AG09309 (cell line): Measurements from ENCODE around the gene MAGI2.

Experiments
- DNase-seq: peaks from one replicate; pipeline ENCODE4 v3.0.0-alpha.2; 2010; ENCODE audit warnings: low read depth
- H3K4me3 ChIP-seq: 2 replicates; pipeline ENCODE4 v1.5.1; 2011; ENCODE audit warnings: mild to moderate bottlenecking, low read depth, low read length, moderate library complexity; ENCODE audit not compliant: control insufficient read depth
- CTCF ChIP-seq: IDR thresholded peaks from 2 replicates; pipeline ENCODE4 v1.5.1; 2011; ENCODE audit warnings: mild to moderate bottlenecking, low read depth, low read length, inconsistent platforms; ENCODE audit not compliant: insufficient read depth, control insufficient read depth; ENCODE audit errors: missing control alignments

The MAGI2 gene

GRCh38 chr7:78558566-78558965 is 894.9 kb downstream of the MAGI2 start:
- H3K4me3 ChIP-seq: no peak overlapping the region
- TF ChIP-seq CTCF: no peak
- DNase-seq: no peak

- H3K4me3 ChIP-seq: no peak overlapping the region
- no peak for DNase-seq
- TF ChIP-seq CTCF: no peak
Measured at GRCh38 chr7:78543976-78544375, 909.5 kb downstream of the MAGI2 start.

GRCh38 chr7:78542981-78543380 is 910.5 kb downstream of the MAGI2 start:
- no peak for TF ChIP-seq CTCF
- no peak overlapping the region for H3K4me3 ChIP-seq
- DNase-seq: no peak

- DNase-seq: no peak
Measured at GRCh38 chr7:78542541-78542940, 910.9 kb downstream of the MAGI2 start.

GRCh38 chr7:78539825-78540224 is 913.6 kb downstream of the MAGI2 start:
- no peak for TF ChIP-seq CTCF
- no peak for DNase-seq
- H3K4me3 ChIP-seq: no peak overlapping the region

More at GRCh38 chr7:78542541-78542940, 910.9 kb downstream of the MAGI2 start:
- H3K4me3 ChIP-seq: no peak overlapping the region
- TF ChIP-seq CTCF: no peak

GRCh38 chr7:78535655-78536054 is 917.8 kb downstream of the MAGI2 start:
- H3K4me3 ChIP-seq: no peak overlapping the region
- TF ChIP-seq CTCF: no peak
- no peak for DNase-seq

GRCh38 chr7:78530351-78530750 is 923.1 kb downstream of the MAGI2 start:
- no peak for TF ChIP-seq CTCF
- no peak overlapping the region for H3K4me3 ChIP-seq
- DNase-seq: peak; percentile 50
